Measurements from ENCODE around the gene CYP27A1.

CYP27A1 gene

GRCh38 chr2:218776488-218776887 is 5.5 kb upstream of the CYP27A1 start:
- no peak for DNase-seq

DNA sequence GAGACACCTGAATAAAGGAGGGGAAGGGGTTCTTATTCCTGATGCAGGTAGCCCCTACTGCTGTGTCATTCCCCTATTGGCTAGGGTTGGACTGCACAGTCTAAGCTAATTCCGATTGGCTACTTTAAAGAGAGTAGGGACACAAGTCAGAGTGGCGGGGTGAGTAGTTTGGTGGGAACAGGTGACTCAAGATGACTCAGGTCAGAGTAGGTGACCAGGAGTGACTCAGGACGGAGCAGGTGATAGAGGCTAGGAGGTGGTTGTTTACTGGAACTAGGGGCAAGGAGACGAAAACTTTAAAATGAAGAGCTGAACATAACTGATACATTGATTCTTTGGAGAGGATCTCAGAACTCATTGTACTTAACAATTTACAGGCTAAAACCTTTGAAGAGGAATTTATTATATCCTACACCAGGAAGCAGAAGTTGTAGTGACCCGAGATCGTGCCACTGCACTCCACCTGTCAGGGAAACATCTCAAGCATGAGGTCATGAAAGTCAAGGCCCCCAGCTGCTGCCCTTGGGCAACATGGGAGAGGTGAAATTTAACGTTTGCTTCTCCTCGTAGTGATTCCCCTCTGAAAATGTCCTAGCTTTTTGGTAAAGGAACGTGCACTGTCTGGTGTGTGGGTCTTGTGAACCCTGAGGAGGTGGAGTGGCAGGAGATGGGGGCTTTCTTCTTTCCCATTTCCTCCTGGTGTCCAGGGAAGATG is 4.5 kb upstream of the CYP27A1 start:
- DNase-seq = no peak

GRCh38 chr2:218780046-218780445 is 1.9 kb upstream of the CYP27A1 start:
- no peak for DNase-seq

DNA sequence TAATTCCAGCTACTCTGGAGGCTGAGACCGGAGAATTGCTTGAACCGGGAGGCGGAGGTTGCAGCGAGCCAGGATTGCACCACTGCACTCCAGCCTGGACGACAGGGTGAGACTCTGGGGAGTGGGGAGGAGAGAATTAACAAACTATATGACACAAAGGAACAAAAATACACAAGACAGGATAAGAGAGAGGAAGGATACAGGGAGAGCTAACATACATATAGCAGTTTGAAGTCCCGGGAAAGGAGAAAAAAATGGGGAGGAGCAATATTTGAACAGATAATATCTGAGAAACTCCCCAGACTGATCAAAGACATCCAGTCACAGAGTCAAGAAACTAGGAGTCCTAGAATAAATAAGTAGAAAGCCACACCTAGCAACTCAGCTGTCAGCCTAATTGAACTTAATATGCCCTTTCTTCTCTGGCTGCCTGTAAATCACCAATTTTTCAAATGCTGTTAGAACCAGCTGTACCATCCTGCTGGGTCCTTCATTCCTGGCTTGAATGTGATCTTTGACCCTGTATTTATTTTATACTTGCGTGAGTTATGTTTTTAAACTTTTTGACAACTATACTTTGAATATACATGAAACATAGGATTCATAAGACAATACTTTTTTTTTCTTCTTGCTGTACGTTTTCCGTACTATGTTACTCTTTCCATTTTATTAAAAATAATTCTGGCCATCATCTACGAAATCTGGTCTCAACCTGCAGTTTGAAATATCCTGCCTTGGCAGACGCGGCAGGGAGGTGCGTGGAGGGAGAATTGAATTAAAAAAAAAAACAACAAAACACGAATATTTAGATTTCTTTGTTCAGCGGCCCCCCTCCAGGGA is 876 bp upstream of the CYP27A1 start:
- DNase-seq = no peak

DNA sequence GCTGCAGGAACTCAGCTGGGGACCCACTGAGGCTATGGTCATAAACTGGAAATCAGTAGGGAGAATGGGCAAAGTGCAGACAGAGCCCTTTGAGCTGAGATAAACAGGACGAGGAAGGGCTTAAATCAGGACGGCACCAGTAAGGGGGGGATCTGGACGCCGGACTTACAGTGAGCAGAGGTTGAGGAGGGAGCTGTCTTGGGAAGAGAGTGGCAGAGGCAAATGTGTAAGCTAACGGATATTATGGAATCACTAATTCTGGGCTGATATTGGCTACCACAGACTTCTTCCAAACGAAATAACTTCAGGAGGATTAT is 539 bp downstream of the CYP27A1 start:
- no peak for DNase-seq

GRCh38 chr2:218783688-218784087 is 1.7 kb downstream of the CYP27A1 start:
- no peak for DNase-seq

DNA sequence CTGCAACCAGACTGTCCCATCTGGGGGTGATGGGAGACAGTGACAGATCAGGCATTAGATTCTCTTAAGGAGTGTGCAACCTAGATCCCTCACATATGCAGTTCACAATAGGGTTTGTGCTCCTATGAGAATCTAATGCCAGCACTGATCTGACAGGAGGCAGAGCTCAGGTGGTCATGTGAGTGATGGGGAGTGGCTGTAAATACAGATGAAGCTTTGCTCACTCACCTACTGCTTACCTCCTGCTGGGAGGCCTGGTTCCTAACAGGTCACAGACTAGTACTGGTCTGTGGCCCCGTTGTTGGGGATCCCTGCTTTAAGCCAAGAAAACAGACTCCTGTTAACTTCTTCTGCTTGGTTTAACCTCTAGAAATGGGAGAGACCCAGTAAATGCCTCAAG is 3.2 kb downstream of the CYP27A1 start:
- DNase-seq = no peak

DNA sequence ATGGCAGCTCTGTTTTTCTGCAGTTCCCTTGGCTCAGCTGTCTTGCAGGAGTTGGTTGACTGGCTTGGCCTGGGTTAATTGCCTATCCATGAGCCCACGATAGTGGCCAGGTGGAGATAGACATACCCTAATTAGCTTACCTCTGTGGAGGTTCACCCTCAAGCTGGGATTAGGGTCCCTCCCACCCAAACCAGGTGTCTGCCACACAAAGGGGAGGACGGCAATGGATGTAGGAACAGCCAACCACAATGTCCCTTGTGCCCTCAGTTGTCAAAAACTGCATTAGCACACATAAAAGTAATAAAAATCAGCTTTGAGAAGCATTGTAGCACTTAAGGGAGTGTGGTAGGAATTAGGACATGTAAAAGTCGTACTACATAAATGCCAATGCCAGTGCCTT is 4.2 kb downstream of the CYP27A1 start:
- DNase-seq = no peak

GRCh38 chr2:218788529-218789255 is 6.7 kb downstream of the CYP27A1 start:
- DNase-seq = no peak

GRCh38 chr2:218792433-218792832 is 10.5 kb downstream of the CYP27A1 start:
- no peak for DNase-seq

DNA sequence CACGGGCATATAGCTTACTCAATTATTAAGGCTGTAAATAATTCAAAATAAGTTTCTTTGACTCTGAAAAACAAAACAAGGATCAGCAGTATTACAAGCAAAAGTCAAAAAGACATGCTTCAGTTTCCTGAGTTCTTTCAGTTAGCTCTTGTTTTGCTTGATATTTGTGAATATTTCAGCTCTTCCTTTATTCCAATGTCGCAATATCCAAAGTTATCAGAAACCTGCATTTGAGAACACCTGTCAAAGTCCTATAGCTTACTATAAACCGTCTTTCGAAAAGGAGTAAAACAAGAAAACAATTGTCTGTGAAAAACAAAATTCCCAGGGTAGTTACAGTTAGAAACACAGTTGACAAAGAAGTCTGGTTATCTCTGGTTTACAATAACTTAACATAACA is 14.7 kb downstream of the CYP27A1 start:
- DNase-seq = no peak

GRCh38 chr2:218798767-218799504 is 17.0 kb downstream of the CYP27A1 start:
- DNase-seq = no peak

DNA sequence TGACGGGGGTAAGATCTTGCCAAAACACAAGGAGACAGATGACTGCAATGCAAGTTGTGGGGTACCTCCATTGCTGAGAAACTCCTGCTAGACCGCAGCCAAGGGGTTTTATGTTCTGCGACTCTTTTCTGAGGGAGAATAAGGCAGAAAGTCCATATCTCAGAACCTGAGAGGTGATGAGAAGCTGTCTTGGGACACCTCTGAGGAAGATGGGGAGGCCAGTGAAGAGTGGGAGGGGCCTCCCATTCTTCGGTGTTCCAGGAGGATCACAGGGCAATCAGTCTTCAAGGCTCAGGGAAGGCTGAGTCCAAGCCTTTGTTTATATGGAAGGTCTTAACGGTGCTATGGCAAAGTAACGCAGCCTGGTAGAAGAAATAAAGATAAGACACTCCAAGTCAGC is 18.0 kb downstream of the CYP27A1 start:
- no peak for DNase-seq

DNA sequence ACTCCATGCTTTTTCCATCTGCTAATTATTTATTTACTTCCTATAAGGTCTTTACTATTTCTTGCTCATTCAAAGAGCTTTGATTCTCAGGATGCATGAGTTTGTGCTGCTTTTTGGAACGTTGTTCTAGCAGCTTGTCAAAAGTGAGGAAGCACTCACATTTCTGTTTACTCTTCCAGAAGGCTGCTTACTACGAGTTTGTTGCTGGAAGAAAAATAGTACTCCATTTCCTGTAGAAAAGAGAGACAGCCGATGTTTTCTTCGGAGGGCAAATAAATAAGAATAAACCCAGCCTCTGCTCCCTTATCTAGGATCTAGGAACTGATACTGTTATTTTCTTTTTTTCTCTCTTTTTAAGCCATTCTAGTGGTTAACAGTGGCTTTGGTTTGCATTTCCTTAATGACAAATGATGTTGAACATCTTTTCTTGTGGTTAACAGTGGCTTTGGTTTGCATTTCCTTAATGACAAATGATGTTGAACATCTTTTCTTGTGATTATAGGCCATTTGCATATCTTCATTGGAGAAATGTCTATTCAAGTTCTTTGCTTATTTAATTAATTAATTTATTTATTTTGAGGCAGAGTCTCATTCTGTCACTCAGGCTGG is 20.5 kb downstream of the CYP27A1 start:
- no peak for DNase-seq

- DNase-seq = no peak
These were observed 22.9 kb downstream of the CYP27A1 start for GRCh38 chr2:218804817-218805216.

- no peak for DNase-seq
These were observed 23.7 kb downstream of the CYP27A1 start for GRCh38 chr2:218805627-218806026.

DNA sequence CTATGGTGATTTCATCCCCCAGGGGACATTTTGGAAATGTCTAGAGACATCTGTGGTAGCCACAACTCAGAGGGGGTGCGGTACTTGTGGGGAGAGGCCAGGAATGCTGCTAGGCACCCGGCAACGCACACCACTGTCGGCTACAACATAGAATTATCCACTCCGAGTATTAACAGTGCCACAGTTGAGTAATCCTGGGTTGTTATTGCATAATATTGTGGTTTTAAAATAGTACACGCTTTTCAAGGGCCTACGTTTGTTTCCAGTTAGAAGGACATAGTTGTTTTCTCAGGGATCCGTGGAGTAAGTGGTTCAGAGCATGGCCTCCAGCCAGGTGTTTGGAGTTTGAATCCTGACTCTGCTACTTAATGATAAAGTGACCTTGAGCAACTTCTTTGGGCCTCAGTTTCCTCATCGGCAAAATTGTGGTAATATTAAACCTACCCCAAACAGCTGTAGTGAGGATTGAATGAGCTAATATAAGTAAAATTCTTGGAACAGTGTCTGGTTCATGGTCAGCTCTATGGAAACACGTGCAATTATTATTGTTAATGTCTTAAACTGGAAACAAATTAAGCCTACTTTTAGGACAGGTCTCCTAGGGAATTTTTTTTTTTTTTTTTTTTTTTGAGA is 24.5 kb downstream of the CYP27A1 start:
- peak; percentile 64 for DNase-seq

DNA sequence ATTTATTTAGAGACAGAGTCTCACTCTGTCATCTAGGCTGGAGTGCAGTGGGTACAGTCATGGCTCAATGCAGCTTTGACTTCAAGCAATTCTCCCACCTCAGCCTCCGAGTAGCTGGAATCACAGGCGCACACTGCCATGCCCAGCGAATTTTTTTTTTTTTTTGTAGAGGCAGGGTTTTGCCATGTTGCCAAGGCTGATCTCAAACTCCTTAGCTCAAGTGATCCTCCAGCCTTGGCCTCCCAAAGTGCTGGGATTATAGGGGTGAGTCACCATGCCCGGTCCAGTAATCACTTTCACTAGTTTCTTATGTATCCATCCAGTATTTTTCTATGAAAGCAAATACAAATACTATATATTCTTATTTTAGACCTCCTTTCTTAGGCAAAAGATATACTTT is 25.7 kb downstream of the CYP27A1 start:
- DNase-seq = no peak

- no peak for DNase-seq
These were observed 27.6 kb downstream of the CYP27A1 start for GRCh38 chr2:218809515-218809914.

GRCh38 chr2:218810256-218810655 is 28.3 kb downstream of the CYP27A1 start:
- no peak for DNase-seq

- DNase-seq = no peak
These were observed 29.4 kb downstream of the CYP27A1 start for GRCh38 chr2:218811382-218811781.
